WERI-Rb-1 (cell line): ENCODE data around the gene CPLX3.

Experiments
- DNase-seq: peaks from one replicate; pipeline ENCODE4 v3.0.0-alpha.2; 2020
- H3K27ac ChIP-seq: fragments of 250-450 bp; sonication (Bioruptor Pico); 2 replicates; pipeline ENCODE4 v1.5.1; 2020; ENCODE audit warnings: mild to moderate bottlenecking, moderate library complexity
- H3K27me3 ChIP-seq: fragments of 250-450 bp; sonication (Bioruptor Pico); 2 replicates; pipeline ENCODE4 v1.5.1; 2021; ENCODE audit warnings: mild to moderate bottlenecking, low read depth, moderate library complexity; ENCODE audit not compliant: insufficient read depth, severe bottlenecking
- H3K36me3 ChIP-seq: fragments of 250-450 bp; sonication (Bioruptor Pico); 2 replicates; pipeline ENCODE4 v1.5.1; 2020; ENCODE audit warnings: mild to moderate bottlenecking, moderate library complexity
- H3K4me3 ChIP-seq: 2 replicates; pipeline ENCODE4 v1.5.1; 2011; ENCODE audit warnings: low read depth, mild to moderate bottlenecking, control low read depth, low read length
- H3K9me3 ChIP-seq: fragments of 250-450 bp; sonication (Bioruptor Pico); 2 replicates; pipeline ENCODE4 v1.5.1; 2021; ENCODE audit warnings: mild to moderate bottlenecking, moderate library complexity; ENCODE audit not compliant: severe bottlenecking
- TF ChIP-seq, protein P1 (sequence below): IDR thresholded peaks from 2 replicates; pipeline ENCODE4 v1.5.1; 2011; ENCODE audit warnings: low read depth, mild to moderate bottlenecking, control low read depth, inconsistent platforms, low read length

Gene CPLX3

DNA sequence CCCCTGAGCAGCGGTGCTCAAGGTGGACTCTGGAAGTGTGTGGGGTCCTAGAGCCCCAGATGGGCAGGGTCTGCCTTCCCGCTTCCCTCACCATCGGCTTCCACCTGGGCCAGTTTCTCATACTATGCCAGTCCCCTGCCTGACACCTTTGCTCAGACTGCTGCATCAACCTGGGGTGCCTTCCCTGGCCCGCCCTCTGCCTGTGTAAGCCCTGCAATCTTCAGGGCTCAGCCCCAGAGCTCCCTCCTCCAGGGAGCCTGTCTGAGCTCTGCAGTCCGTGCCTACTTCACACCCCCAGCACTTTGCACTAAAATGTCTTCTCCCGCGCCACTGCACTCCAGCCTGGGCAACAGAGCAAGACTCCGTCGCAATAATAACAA lies 31.5 kb upstream of the CPLX3 start:
- no peak overlapping the region for H3K4me3 ChIP-seq
- TF ChIP-seq, protein P1, sequence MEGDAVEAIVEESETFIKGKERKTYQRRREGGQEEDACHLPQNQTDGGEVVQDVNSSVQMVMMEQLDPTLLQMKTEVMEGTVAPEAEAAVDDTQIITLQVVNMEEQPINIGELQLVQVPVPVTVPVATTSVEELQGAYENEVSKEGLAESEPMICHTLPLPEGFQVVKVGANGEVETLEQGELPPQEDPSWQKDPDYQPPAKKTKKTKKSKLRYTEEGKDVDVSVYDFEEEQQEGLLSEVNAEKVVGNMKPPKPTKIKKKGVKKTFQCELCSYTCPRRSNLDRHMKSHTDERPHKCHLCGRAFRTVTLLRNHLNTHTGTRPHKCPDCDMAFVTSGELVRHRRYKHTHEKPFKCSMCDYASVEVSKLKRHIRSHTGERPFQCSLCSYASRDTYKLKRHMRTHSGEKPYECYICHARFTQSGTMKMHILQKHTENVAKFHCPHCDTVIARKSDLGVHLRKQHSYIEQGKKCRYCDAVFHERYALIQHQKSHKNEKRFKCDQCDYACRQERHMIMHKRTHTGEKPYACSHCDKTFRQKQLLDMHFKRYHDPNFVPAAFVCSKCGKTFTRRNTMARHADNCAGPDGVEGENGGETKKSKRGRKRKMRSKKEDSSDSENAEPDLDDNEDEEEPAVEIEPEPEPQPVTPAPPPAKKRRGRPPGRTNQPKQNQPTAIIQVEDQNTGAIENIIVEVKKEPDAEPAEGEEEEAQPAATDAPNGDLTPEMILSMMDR: no peak
- no peaks in the 10 kb centered on the region for H3K27me3 ChIP-seq
- H3K36me3 ChIP-seq: peaks cover 20% of the 10 kb centered on the region
- DNase-seq: no peak
- H3K9me3 ChIP-seq: no peaks in the 10 kb centered on the region
- no peak overlapping the region for H3K27ac ChIP-seq

DNA sequence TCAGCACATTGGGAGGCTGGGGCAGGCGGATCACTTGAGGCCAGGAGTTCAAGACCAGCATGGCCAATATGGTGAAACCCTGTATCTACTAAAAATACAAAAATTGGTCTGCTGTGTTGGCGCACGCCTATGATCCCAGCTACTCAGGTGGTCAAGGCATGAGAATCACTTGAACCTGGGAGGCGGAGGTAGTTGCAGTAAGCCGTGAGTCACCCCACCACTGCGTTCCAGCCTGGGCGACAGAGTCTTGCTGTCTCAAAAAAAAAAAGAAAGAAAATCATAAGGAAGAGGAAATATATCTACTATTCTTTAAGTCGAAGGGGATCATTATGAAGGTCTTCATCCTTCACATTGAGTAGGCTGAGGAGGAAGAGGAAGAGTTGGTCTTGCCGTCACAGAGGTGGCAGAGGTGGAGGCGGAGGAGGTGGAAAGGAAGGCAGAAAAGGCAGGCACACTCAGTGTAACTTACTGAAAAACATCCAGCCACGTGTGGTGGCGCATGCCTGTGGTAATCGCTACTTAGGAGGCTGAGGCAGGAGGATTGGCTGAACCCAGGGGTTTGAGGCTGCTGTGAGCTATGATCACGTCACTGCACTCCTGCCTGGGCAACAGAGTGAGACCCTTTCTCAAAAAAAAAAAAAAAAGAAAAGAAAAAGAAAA lies 30.3 kb upstream of the CPLX3 start:
- Histone ChIP-seq H3K36me3 (peaks cover 30% of the 10 kb centered on the region), H3K27me3 (no peaks in the 10 kb centered on the region), H3K9me3 (no peaks in the 10 kb centered on the region), H3K27ac (no peak overlapping the region), H3K4me3 (no peak overlapping the region)
- TF ChIP-seq, protein P1: no peak
- DNase-seq: no peak

DNA sequence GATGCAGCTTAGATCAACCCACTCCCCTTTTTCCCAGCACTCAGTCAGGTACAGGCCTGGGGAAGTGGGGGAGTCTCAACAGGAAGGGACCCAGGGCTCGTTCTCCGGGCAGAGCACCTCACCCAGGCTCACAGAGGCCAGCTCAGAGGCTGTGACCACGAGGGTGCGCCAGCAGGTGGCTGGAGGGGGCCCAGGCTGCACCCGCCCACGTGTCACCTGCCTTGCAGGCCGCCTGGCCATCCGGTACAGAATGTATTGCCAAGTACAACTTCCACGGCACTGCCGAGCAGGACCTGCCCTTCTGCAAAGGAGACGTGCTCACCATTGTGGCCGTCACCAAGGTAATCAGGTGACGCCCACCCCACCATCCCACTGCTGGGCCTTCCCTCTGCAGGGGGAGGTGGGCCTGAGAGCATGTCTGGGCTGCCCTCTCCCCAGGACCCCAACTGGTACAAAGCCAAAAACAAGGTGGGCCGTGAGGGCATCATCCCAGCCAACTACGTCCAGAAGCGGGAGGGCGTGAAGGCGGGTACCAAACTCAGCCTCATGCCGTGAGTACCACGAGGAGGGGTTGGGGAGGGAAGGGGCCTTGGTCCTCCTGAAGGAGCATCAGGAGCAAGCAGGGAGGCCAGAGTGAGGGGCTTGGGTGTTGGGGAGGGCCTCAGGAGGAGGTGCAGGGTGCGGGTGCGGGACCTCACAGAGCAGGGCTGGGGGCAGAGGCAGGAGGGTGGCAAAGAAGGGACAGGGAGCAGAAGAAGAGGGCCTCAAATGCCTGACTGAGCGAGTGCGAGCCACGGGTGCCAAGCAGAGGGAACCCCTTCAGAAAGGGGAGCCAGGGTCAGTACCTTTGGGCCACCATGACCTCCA lies 27.8 kb upstream of the CPLX3 start:
- H3K4me3 ChIP-seq: no peak overlapping the region
- TF ChIP-seq, protein P1: peak; percentile 24; the same call in 1 of the 2 replicates
- no peaks in the 10 kb centered on the region for H3K27me3 ChIP-seq
- no peaks in the 10 kb centered on the region for H3K9me3 ChIP-seq
- peaks cover 51% of the 10 kb centered on the region for H3K36me3 ChIP-seq
- no peak overlapping the region; the same call in 1 of the 2 replicates for H3K27ac ChIP-seq
- DNase-seq: no peak

DNA sequence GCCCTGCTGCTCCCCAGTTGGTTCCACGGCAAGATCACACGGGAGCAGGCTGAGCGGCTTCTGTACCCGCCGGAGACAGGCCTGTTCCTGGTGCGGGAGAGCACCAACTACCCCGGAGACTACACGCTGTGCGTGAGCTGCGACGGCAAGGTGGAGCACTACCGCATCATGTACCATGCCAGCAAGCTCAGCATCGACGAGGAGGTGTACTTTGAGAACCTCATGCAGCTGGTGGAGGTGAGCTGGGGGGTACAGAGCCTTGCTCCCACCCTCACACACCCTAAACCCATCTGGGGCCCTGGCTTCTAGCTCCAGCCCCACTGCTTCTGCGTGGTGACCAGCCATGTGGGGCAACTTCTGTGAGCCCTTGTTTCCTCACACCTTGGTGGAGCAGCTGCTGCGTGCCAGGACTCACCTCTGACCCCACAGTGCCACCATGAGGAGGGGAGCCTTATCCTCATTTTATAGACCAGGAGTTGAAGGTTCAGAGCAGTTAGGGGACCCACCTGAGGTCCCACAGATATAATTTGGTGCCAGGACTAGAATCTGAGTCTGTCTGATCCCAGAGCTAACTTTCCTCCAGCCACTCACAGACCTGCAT lies 27.1 kb upstream of the CPLX3 start:
- no peaks in the 10 kb centered on the region for H3K9me3 ChIP-seq
- H3K27me3 ChIP-seq: no peaks in the 10 kb centered on the region
- no peak overlapping the region for H3K4me3 ChIP-seq
- peaks cover 58% of the 10 kb centered on the region for H3K36me3 ChIP-seq
- TF ChIP-seq, protein P1: no peak
- H3K27ac ChIP-seq: peak overlapping the region; percentile 36; the same call in 1 of the 2 replicates
- no peak for DNase-seq

DNA sequence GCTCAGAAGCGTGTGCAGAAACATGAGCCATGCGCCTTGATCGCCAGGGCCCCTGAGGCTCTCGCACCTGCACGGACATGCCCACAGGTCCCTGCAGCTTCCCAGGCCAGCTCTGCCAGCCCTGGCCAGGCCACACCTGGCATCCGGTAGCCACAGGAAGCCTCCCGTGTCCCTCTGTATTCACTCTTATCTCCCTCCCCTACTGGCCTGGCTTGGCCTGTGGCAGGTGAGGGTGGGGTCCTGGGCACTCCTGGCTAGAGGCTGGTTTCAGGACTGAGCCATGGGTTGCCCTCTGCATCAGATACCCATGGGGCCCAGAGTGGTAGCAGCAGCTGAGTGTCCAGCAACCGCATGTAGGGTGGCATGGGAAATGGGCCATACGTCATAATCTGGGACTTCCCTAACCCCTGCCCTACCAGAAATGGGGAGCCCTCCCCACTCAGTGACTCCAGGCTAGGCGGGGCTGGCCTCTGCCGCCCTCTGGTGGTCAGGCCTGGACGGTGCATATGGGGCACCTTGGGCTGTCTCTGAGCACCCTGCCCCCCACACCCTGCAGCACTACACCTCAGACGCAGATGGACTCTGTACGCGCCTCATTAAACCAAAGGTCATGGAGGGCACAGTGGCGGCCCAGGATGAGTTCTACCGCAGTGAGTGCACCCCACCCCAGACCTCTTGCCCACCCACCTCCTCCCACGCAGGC lies 26.4 kb upstream of the CPLX3 start:
- Histone ChIP-seq H3K9me3 (no peaks in the 10 kb centered on the region), H3K4me3 (no peak overlapping the region), H3K27me3 (no peaks in the 10 kb centered on the region), H3K36me3 (peaks cover 60% of the 10 kb centered on the region), H3K27ac (peak overlapping the region; percentile 48)
- TF ChIP-seq, protein P1: peak; percentile 98
- DNase-seq: peak; percentile 76
